Right cardiac atrium (tissue), 5 donors: ENCODE measurements around the gene ARHGAP10. TPM values are rescaled to one million over a fixed set of nuclear protein-coding genes. Genes with fewer than 3 reads are reported as not detected.

Experiments
- ATAC-seq, 2 donors: fragments of 200-7000 bp; cut with Tn5 transposase; one replicate each; pipeline versions ENCODE4 v1.8.0 to v1.9.1; 2020; ENCODE audit warnings: moderate library complexity in 2 of 2, mild to moderate bottlenecking in 1 of 2
- DNase-seq, 3 donors: peaks; one replicate each; pipeline ENCODE4 v3.0.0-alpha.2; 2020
- H3K27ac ChIP-seq: one replicate; pipeline ENCODE4 v1.5.1; 2013; ENCODE audit warnings: mild to moderate bottlenecking, low read length, control low read depth, moderate library complexity
- H3K27me3 ChIP-seq: one replicate; pipeline ENCODE4 v1.6.1; 2013; ENCODE audit not compliant: control insufficient read depth, insufficient read depth
- H3K4me1 ChIP-seq: one replicate; pipeline ENCODE4 v1.6.1; 2013; ENCODE audit warnings: low read length; ENCODE audit not compliant: control insufficient read depth, insufficient read depth
- H3K4me3 ChIP-seq: one replicate; pipeline ENCODE4 v1.5.1; 2013; ENCODE audit warnings: low read length, control low read depth
- H3K9me3 ChIP-seq: one replicate; pipeline ENCODE4 v1.6.1; 2013; ENCODE audit warnings: low read length; ENCODE audit not compliant: control insufficient read depth
- WGBS: extraction: QIAGEN DNeasy Blood & Tissue Kit; methylation state at CpG from one replicate; pipeline ENCODE4 v1.1.7; 2013; 5-methylcytosine and 5-hydroxymethylcytosine counted together
- intact Hi-C, 4 donors: fragments of 100-400 bp; cut with DNase I; formaldehyde crosslinking; loops; one replicate each; pipeline versions ENCODE4 v1.11.0 to v1.14.0; 2022 to 2023
- polyA plus RNA-seq: library from polyadenylated mRNA; stranded (reverse); fragments of 200-250 nt; gene quantifications from one replicate; pipeline ENCODE4 v1.2.3, GENCODE V29; 2013
- total RNA-seq, 4 donors: library from RNA; stranded (reverse); fragmentation: NEBNext Ultra II Directional; extraction: Animal tissue kit (Norgen Biotek cat#: 25700); gene quantifications; one replicate each; pipeline ENCODE4 v1.2.1, GENCODE V29; 2021
- donor health status: healthy with polysubstance abuse.
- donor health status: DM: no; HTN: yes; CAD: no.
- donor health status: DM: no; HTN: no; CAD: no.
- donor health status: DM: no; HTN: yes; CAD: no; lungs with severe emphysema.
- donor health status: DM: yes; HTN: yes; CAD: no.

Gene ARHGAP10
- total and polyA plus RNA-seq, 5 donors = 36.7 to 54.1 (median 47.3) TPM

GRCh38 chr4:147826288-147826646 is 94.4 kb downstream of the ARHGAP10 start:
- peak in 1 of 2 donors; percentile 6 for ATAC-seq
- Histone ChIP-seq H3K27me3 (no peaks in the 10 kb centered on the region), H3K27ac (peak overlapping the region; percentile 97), H3K4me1 (peaks cover 23% of the 10 kb centered on the region), H3K4me3 (no peak overlapping the region), H3K9me3 (no peaks in the 10 kb centered on the region)
- 72% methylated on average over 5 of the region's 5 CpGs for WGBS
- intact Hi-C loops = loop anchor here in 1 of 4 donors (10.0 kb wide), 1 partner anchor 91 kb away; the partner anchor contains the start of gene ARHGAP10
- no peak for DNase-seq

- H3K27ac ChIP-seq = peak overlapping the region; percentile 92
- 70% methylated on average over 3 of the region's 3 CpGs for WGBS
- H3K9me3 ChIP-seq = no peaks in the 10 kb centered on the region
- H3K4me3 ChIP-seq = no peak overlapping the region
- H3K27me3 ChIP-seq = no peaks in the 10 kb centered on the region
- no peak for ATAC-seq
- peaks cover 19% of the 10 kb centered on the region for H3K4me1 ChIP-seq
- intact Hi-C loops = loop anchor here in 1 of 4 donors (10.0 kb wide), 1 partner anchor 94 kb away; the partner anchor contains the start of gene ARHGAP10
- DNase-seq = no peak
These were observed 96.5 kb downstream of the ARHGAP10 start for GRCh38 chr4:147828331-147828905.

GRCh38 chr4:147829401-147830101 is 97.7 kb downstream of the ARHGAP10 start:
- H3K27me3 ChIP-seq = no peaks in the 10 kb centered on the region
- H3K4me3 ChIP-seq = no peak overlapping the region
- H3K27ac ChIP-seq = peak overlapping the region; percentile 98
- intact Hi-C loops = loop anchor here in 1 of 4 donors (10.0 kb wide), 1 partner anchor 95 kb away; the partner anchor contains the start of gene ARHGAP10
- H3K4me1 ChIP-seq = peaks cover 19% of the 10 kb centered on the region
- H3K9me3 ChIP-seq = no peaks in the 10 kb centered on the region
- DNase-seq (peak; percentile 42 to 72 (median 69)), ATAC-seq (peak; percentile 84 to 91)
- 46% methylated on average over 13 of the region's 13 CpGs for WGBS

- H3K27me3 ChIP-seq = no peaks in the 10 kb centered on the region
- ATAC-seq = peak in 1 of 2 donors; percentile 8
- peak overlapping the region; percentile 98 for H3K27ac ChIP-seq
- no peaks in the 10 kb centered on the region for H3K9me3 ChIP-seq
- intact Hi-C loops = no loop called here
- DNase-seq = no peak
- H3K4me1 ChIP-seq = peaks cover 19% of the 10 kb centered on the region
- WGBS = 62% methylated on average over 3 of the region's 3 CpGs
- H3K4me3 ChIP-seq = no peak overlapping the region
These were observed 98.2 kb downstream of the ARHGAP10 start for GRCh38 chr4:147830102-147830463.

- H3K27me3 ChIP-seq = no peaks in the 10 kb centered on the region
- no peaks in the 10 kb centered on the region for H3K9me3 ChIP-seq
- no peak overlapping the region for H3K4me3 ChIP-seq
- peak overlapping the region; percentile 57 for H3K27ac ChIP-seq
- H3K4me1 ChIP-seq = peaks cover 17% of the 10 kb centered on the region
- 44% methylated on average over 3 of the region's 3 CpGs for WGBS
- no peak for DNase-seq
- intact Hi-C loops = no loop called here
- no peak for ATAC-seq
These were observed 99.1 kb downstream of the ARHGAP10 start for GRCh38 chr4:147830987-147831386.

GRCh38 chr4:147831551-147832171 is 99.8 kb downstream of the ARHGAP10 start:
- WGBS = 45% methylated on average over 5 of the region's 5 CpGs
- intact Hi-C loops = no loop called here
- Histone ChIP-seq H3K27me3 (no peaks in the 10 kb centered on the region), H3K4me3 (no peak overlapping the region), H3K9me3 (no peaks in the 10 kb centered on the region), H3K27ac (peak overlapping the region; percentile 91), H3K4me1 (peaks cover 13% of the 10 kb centered on the region)
- DNase-seq (peak in 1 of 3 donors; percentile 31), ATAC-seq (peak; percentile 69 to 86)

GRCh38 chr4:147833254-147833653 is 101.4 kb downstream of the ARHGAP10 start:
- H3K4me3 ChIP-seq = no peak overlapping the region
- DNase-seq (no peak), ATAC-seq (no peak)
- intact Hi-C loops = no loop called here
- no peaks in the 10 kb centered on the region for H3K9me3 ChIP-seq
- H3K4me1 ChIP-seq = peaks cover 15% of the 10 kb centered on the region
- WGBS = 92% methylated on average over 2 of the region's 2 CpGs
- no peaks in the 10 kb centered on the region for H3K27me3 ChIP-seq
- H3K27ac ChIP-seq = peak overlapping the region; percentile 46

GRCh38 chr4:147833741-147834140 is 101.9 kb downstream of the ARHGAP10 start:
- Histone ChIP-seq H3K4me1 (peaks cover 13% of the 10 kb centered on the region), H3K27me3 (no peaks in the 10 kb centered on the region), H3K9me3 (no peaks in the 10 kb centered on the region), H3K4me3 (no peak overlapping the region), H3K27ac (no peak overlapping the region)
- 87% methylated on average over 2 of the region's 2 CpGs for WGBS
- no peak for DNase-seq
- ATAC-seq = no peak
- intact Hi-C loops = no loop called here

- no peak for ATAC-seq
- H3K4me1 ChIP-seq = peaks cover 10% of the 10 kb centered on the region
- DNase-seq = no peak
- H3K27me3 ChIP-seq = no peaks in the 10 kb centered on the region
- no peaks in the 10 kb centered on the region for H3K9me3 ChIP-seq
- H3K27ac ChIP-seq = no peak overlapping the region
- H3K4me3 ChIP-seq = no peak overlapping the region
- intact Hi-C loops = no loop called here
- WGBS = 90% methylated on average over 3 of the region's 3 CpGs
These were observed 102.6 kb downstream of the ARHGAP10 start for GRCh38 chr4:147834480-147834879.

- Histone ChIP-seq H3K27ac (no peak overlapping the region), H3K4me3 (no peak overlapping the region), H3K27me3 (no peaks in the 10 kb centered on the region), H3K4me1 (peaks cover 5% of the 10 kb centered on the region), H3K9me3 (no peaks in the 10 kb centered on the region)
- WGBS = 75% methylated on average over 6 of the region's 6 CpGs
- no peak for DNase-seq
- intact Hi-C loops = no loop called here
- ATAC-seq = no peak
These were observed 104.9 kb downstream of the ARHGAP10 start for GRCh38 chr4:147836807-147837206.

- DNase-seq = no peak
- intact Hi-C loops = no loop called here
- Histone ChIP-seq H3K27ac (peak overlapping the region; percentile 64), H3K27me3 (no peaks in the 10 kb centered on the region), H3K9me3 (no peaks in the 10 kb centered on the region), H3K4me3 (no peak overlapping the region), H3K4me1 (peaks cover 9% of the 10 kb centered on the region)
- ATAC-seq = peak; percentile 53 to 65
- WGBS = 59% methylated on average over 1 of the region's 1 CpG
These were observed 105.5 kb downstream of the ARHGAP10 start for GRCh38 chr4:147837435-147837834.
